GM12878 (cell line): ENCODE data around the gene ASCC3. TPM values are rescaled to one million over a fixed set of nuclear protein-coding genes. Genes with fewer than 3 reads are reported as not detected.

Experiments used
- ATF2 ChIP-seq: IDR thresholded peaks from 2 replicates; pipeline ENCODE4 v1.6.1; 2012; ENCODE audit warnings: low read length, inconsistent platforms
- BHLHE40 ChIP-seq, 2 experiments: fragments of 450-650 bp in 1 of 2; IDR thresholded peaks; 2 replicates each; pipeline ENCODE4 v1.6.1; 2011 to 2017; ENCODE audit warnings: low read depth in 2 of 2, borderline replicate concordance in 1 of 2, improper control_type of control experiment in 1 of 2, low read length in 1 of 2, mild to moderate bottlenecking in 1 of 2
- CHD4 ChIP-seq: fragments of 200-600 bp; sonication (generic); IDR thresholded peaks from 2 replicates; pipeline ENCODE4 v1.6.1; 2016; ENCODE audit warnings: mild to moderate bottlenecking
- EED ChIP-seq: sonication (generic); IDR thresholded peaks from 2 replicates; pipeline ENCODE4 v1.6.1; 2016; ENCODE audit warnings: antibody characterized with exemption, low read depth
- JUNB ChIP-seq: IDR thresholded peaks from 2 replicates; pipeline ENCODE4 v1.6.1; 2016; ENCODE audit warnings: antibody characterized with exemption, mild to moderate bottlenecking
- JUND ChIP-seq: IDR thresholded peaks from 2 replicates; pipeline ENCODE4 v1.6.1; 2012; ENCODE audit warnings: low read depth, mild to moderate bottlenecking, low read length, improper control_type of control experiment, moderate library complexity
- MLLT1 ChIP-seq: fragments of 450-650 bp; IDR thresholded peaks from 2 replicates; pipeline ENCODE4 v1.6.1; 2016; ENCODE audit warnings: mild to moderate bottlenecking
- NFYB ChIP-seq: IDR thresholded peaks from 2 replicates; pipeline ENCODE4 v1.6.1; 2011; ENCODE audit warnings: low read depth, mild to moderate bottlenecking, low read length, improper control_type of control experiment, moderate library complexity; ENCODE audit not compliant: insufficient read depth
- NKRF ChIP-seq: fragments of 450-650 bp; conservative IDR thresholded peaks from 2 replicates; pipeline ENCODE4 v1.6.1; 2017; ENCODE audit warnings: mild to moderate bottlenecking, moderate library complexity
- NR2F1 ChIP-seq: fragments of 450-650 bp; conservative IDR thresholded peaks from 2 replicates; pipeline ENCODE4 v1.6.1; 2017; ENCODE audit warnings: mild to moderate bottlenecking
- RFX5 ChIP-seq: IDR thresholded peaks from 2 replicates; pipeline ENCODE4 v1.6.1; 2011; ENCODE audit warnings: low read depth, low read length, improper control_type of control experiment
- TCF3 ChIP-seq: IDR thresholded peaks from 2 replicates; pipeline ENCODE4 v1.6.1; 2012; ENCODE audit warnings: low read depth, mild to moderate bottlenecking, low read length, borderline replicate concordance; ENCODE audit not compliant: insufficient read depth
- ZBTB11 ChIP-seq: fragments of 450-650 bp; formaldehyde crosslinking; IDR thresholded peaks from 2 replicates; pipeline ENCODE4 v1.5.0; 2022; ENCODE audit warnings: mild to moderate bottlenecking, missing genetic modification characterization
- ZBTB33 ChIP-seq: fragments of 450-650 bp; IDR thresholded peaks from 2 replicates; pipeline ENCODE4 v1.6.1; 2017; ENCODE audit warnings: mild to moderate bottlenecking
- polyA plus RNA-seq, 11 experiments: library from polyadenylated mRNA; depleted of rRNA in 4 of 11; unstranded in 6 of 11; stranded (reverse) in 5 of 11; fragments of >200 nt; fragmentation: Nextera tagmentation in 4 of 11; fragmentation: Illumina TruSeq in 1 of 11; extraction: Ambion mirVana in 4 of 11; extraction: Trizol in 1 of 11; gene quantifications; 1 replicate in 1 of 11; 2 replicates in 10 of 11; pipeline versions ENCODE4 v1.2.1 to v1.2.3, GENCODE V29; 2011 to 2016; ENCODE audit warnings: inconsistent platforms in 2 of 11, missing spikeins in 2 of 11, low read depth in 1 of 11
- total RNA-seq, 4 experiments: library from RNA; depleted of rRNA in 3 of 4; stranded (reverse); fragments of >200 nt in 3 of 4; fragmentation: Illumina TruSeq in 1 of 4; extraction: Trizol in 1 of 4; gene quantifications; 2 replicates each; pipeline versions ENCODE4 v1.2.1 to v1.2.3, GENCODE V29; 2013 to 2021

The ASCC3 gene
- total and polyA plus RNA-seq, 10 of the 15 experiments (the other 5 are each of a cell fraction or from before 2014, with no cell fraction given): 19.9 to 76.2 (median 55.9) TPM

- TF ChIP-seq NKRF (peak; percentile 91), CHD4 (no peak), JUND (0 out of 2 replicates have a peak, but pooled peaks have one; percentile 25), TCF3 (0 out of 2 replicates have a peak, but pooled peaks have one; percentile 49), JUNB (no peak), ZBTB11 (no peak), EED (no peak; the same call in 1 of the 2 replicates), ZBTB33 (no peak), ATF2 (no peak), NR2F1 (peak; percentile 74; the same call in 1 of the 2 replicates), NFYB (no peak), RFX5 (no peak), BHLHE40 (IDR thresholded peaks at IDR 0.05; ENCODE audit: borderline replicate concordance in 1 of 2, low read depth in 2 of 2, low read length in 1 of 2) (peak; percentile 73 to 86; a peak in 3 of 4 replicates), MLLT1 (0 out of 2 replicates have a peak, but pooled peaks have one; percentile 37)
These were observed at the start of gene ASCC3 (continued) for GRCh38 chr6:100880853-100881706.
